A549 (cell line): ENCODE measurements around the gene P3H2. TPM values are rescaled to one million over a fixed set of nuclear protein-coding genes. Genes with fewer than 3 reads are reported as not detected.

Experiments used
- ATAC-seq, 2 experiments: fragments of 200-7000 bp in 1 of 2; fragments of >200 bp in 1 of 2; cut with Nextera tagmentation in 1 of 2; cut with Tn5 transposase in 1 of 2; 3 replicates each; pipeline versions ENCODE4 v1.8.0 to v1.9.1; 2018 to 2020; ENCODE audit warnings: mild to moderate bottlenecking in 1 of 2, moderate library complexity in 1 of 2
- CTCF ChIA-PET: fragments of 300-600 bp; sonication (Branson Sonifier 250); formaldehyde crosslinking; extraction: SDS; loops from one replicate; lab custom pipeline; 2021; ENCODE audit warnings: antibody characterized with exemption, inconsistent platforms; lab: Yijun Ruan, JAX
- POLR2A ChIA-PET: fragments of 350-600 bp; formaldehyde crosslinking; extraction: SDS; loops from one replicate; lab custom pipeline; 2021; ENCODE audit warnings: antibody characterized with exemption, inconsistent platforms; lab: Yijun Ruan, JAX
- DNase-seq, 2 experiments: peaks; one replicate each; pipeline versions ENCODE4 v3.0.0 to v3.0.0-alpha.2; 2011 to 2016; ENCODE audit warnings: low read depth in 1 of 2, low spot score in 1 of 2
- FAIRE-seq: peaks from 2 replicates; lab custom pipeline; 2011; peaks lifted over from hg19 to GRCh38; lab: Jason Lieb, UNC
- H3K27ac ChIP-seq, 2 experiments: fragments of >200 bp; sonication (Bioruptor Twin); formaldehyde crosslinking; 3 replicates each; pipeline ENCODE4 v1.5.1; 2016 to 2017
- H3K4me1 ChIP-seq: fragments of >200 bp; sonication (Bioruptor Twin); formaldehyde crosslinking; 3 replicates; pipeline ENCODE4 v1.6.1; 2016
- H3K4me2 ChIP-seq: fragments of >200 bp; sonication (Bioruptor Twin); formaldehyde crosslinking; 3 replicates; pipeline ENCODE4 v1.6.1; 2016
- H3K4me3 ChIP-seq: fragments of >200 bp; sonication (Bioruptor Twin); formaldehyde crosslinking; 3 replicates; pipeline ENCODE4 v1.5.1; 2016
- H3K9me3 ChIP-seq: fragments of >200 bp; sonication (Bioruptor Twin); formaldehyde crosslinking; 3 replicates; pipeline ENCODE4 v1.6.1; 2016
- BHLHE40 ChIP-seq: IDR thresholded peaks from 2 replicates; pipeline ENCODE4 v1.6.1; 2012; ENCODE audit warnings: low read depth, low read length, inconsistent platforms
- CHD2 ChIP-seq: fragments of 150-350 bp; IDR thresholded peaks from 2 replicates; pipeline ENCODE4 v1.6.1; 2014; ENCODE audit warnings: low read length; ENCODE audit not compliant: partially characterized antibody
- EHF ChIP-seq: fragments of 250-450 bp; sonication (Bioruptor Pico); IDR thresholded peaks from 2 replicates; pipeline ENCODE4 v1.5.0; 2020; ENCODE audit warnings: mild to moderate bottlenecking
- EHMT2 ChIP-seq: fragments of 200-600 bp; sonication (generic); IDR thresholded peaks from 2 replicates; pipeline ENCODE4 v1.6.1; 2016; ENCODE audit warnings: antibody characterized with exemption, low read depth, mild to moderate bottlenecking, moderate library complexity
- FOSB ChIP-seq: fragments of 250-450 bp; sonication (Bioruptor Pico); IDR thresholded peaks from 2 replicates; pipeline ENCODE4 v1.5.0; 2020; ENCODE audit warnings: mild to moderate bottlenecking, moderate library complexity
- GATA3 ChIP-seq: IDR thresholded peaks from 2 replicates; pipeline ENCODE4 v1.6.1; 2012; ENCODE audit warnings: borderline replicate concordance
- HDAC2 ChIP-seq: fragments of 200-600 bp; sonication (generic); IDR thresholded peaks from 2 replicates; pipeline ENCODE4 v1.6.1; 2016
- HOXA7 ChIP-seq: fragments of 250-450 bp; sonication (Bioruptor Pico); IDR thresholded peaks from 2 replicates; pipeline ENCODE4 v1.5.0; 2020; ENCODE audit warnings: mild to moderate bottlenecking, moderate library complexity
- HOXB13 ChIP-seq: fragments of 250-450 bp; sonication (Bioruptor Pico); IDR thresholded peaks from 2 replicates; pipeline ENCODE4 v1.5.0; 2020; ENCODE audit warnings: low read depth, mild to moderate bottlenecking, moderate library complexity
- JUN ChIP-seq, 2 experiments: fragments of >200 bp; sonication (Bioruptor Twin); formaldehyde crosslinking; IDR thresholded peaks; 2 replicates in 1 of 2; 3 replicates in 1 of 2; pipeline ENCODE4 v1.6.1; 2016 to 2017
- KDM1A ChIP-seq: fragments of 200-600 bp; sonication (generic); IDR thresholded peaks from 2 replicates; pipeline ENCODE4 v1.6.1; 2016; ENCODE audit warnings: low read depth, mild to moderate bottlenecking
- KDM5A ChIP-seq: fragments of 200-600 bp; sonication (generic); IDR thresholded peaks from 2 replicates; pipeline ENCODE4 v1.6.1; 2016; ENCODE audit warnings: antibody characterized with exemption, mild to moderate bottlenecking
- NFE2L2 ChIP-seq: fragments of 150-350 bp; conservative IDR thresholded peaks from 2 replicates; pipeline ENCODE4 v1.6.1; 2014; ENCODE audit warnings: low read length
- NR3C1 ChIP-seq: fragments of >200 bp; sonication (Bioruptor Twin); formaldehyde crosslinking; IDR thresholded peaks from 3 replicates; pipeline ENCODE4 v1.6.1; 2017
- PHF8 ChIP-seq: fragments of 200-600 bp; sonication (generic); IDR thresholded peaks from 2 replicates; pipeline ENCODE4 v1.6.1; 2016; ENCODE audit warnings: low read depth, mild to moderate bottlenecking, antibody characterized with exemption, moderate library complexity, borderline replicate concordance
- POLR2A ChIP-seq: IDR thresholded peaks from 2 replicates; pipeline ENCODE4 v1.6.1; 2012; ENCODE audit warnings: mild to moderate bottlenecking, low read length
- POLR2AphosphoS2 ChIP-seq: conservative IDR thresholded peaks from 2 replicates; pipeline ENCODE4 v1.6.1; 2012; ENCODE audit warnings: low read length, improper control_type of control experiment, inconsistent platforms
- TFCP2L1 ChIP-seq: fragments of 250-450 bp; sonication (Bioruptor Pico); IDR thresholded peaks from 2 replicates; pipeline ENCODE4 v1.5.0; 2021; ENCODE audit warnings: mild to moderate bottlenecking
- ZC3H11A ChIP-seq: fragments of 450-650 bp; IDR thresholded peaks from 2 replicates; pipeline ENCODE4 v1.6.1; 2014; ENCODE audit warnings: antibody characterized with exemption, mild to moderate bottlenecking
- ZFP36 ChIP-seq: fragments of 450-650 bp; IDR thresholded peaks from 2 replicates; pipeline ENCODE4 v1.6.1; 2014; ENCODE audit warnings: borderline replicate concordance; ENCODE audit not compliant: partially characterized antibody
- WGBS: methylation state at CpG from one replicate; pipeline ENCODE4 v1.1.6; 2017; ENCODE audit errors: missing lambda C conversion rate; 5-methylcytosine and 5-hydroxymethylcytosine counted together
- polyA plus RNA-seq, 4 experiments: library from polyadenylated mRNA; depleted of rRNA in 3 of 4; stranded (reverse); fragments of >200 nt; fragmentation: RNase III in 1 of 4; extraction: RNeasy Plus Mini Kit Qiagen cat#74134 plus additional on column Dnase treatment in 1 of 4; gene quantifications; 2 replicates in 3 of 4; 3 replicates in 1 of 4; pipeline ENCODE4 v1.2.3, GENCODE V29; 2011 to 2017
- TF ChIP-seq, protein P1 (sequence below): fragments of 150-350 bp; IDR thresholded peaks from 2 replicates; pipeline ENCODE4 v1.6.1; 2014; ENCODE audit warnings: low read depth, mild to moderate bottlenecking, low read length
- TF ChIP-seq, protein P2 (sequence below): IDR thresholded peaks from 2 replicates; pipeline ENCODE4 v1.6.1; 2012
- TF ChIP-seq, protein P3 (sequence below): fragments of >200 bp; sonication (Bioruptor Twin); formaldehyde crosslinking; IDR thresholded peaks from 3 replicates; pipeline ENCODE4 v1.5.1; 2016
- TF ChIP-seq, protein P4 (sequence below): IDR thresholded peaks from 2 replicates; pipeline ENCODE4 v1.6.1; 2012
- TF ChIP-seq, protein P5 (sequence below): fragments of 250-450 bp; sonication (Bioruptor Pico); IDR thresholded peaks from 2 replicates; pipeline ENCODE4 v1.5.0; 2020; ENCODE audit warnings: low read depth, mild to moderate bottlenecking, moderate library complexity
- TF ChIP-seq, protein P6 (sequence below): fragments of 200-600 bp; sonication (generic); IDR thresholded peaks from 2 replicates; pipeline ENCODE4 v1.6.1; 2016; ENCODE audit warnings: antibody characterized with exemption, mild to moderate bottlenecking, moderate library complexity

Gene P3H2
- polyA plus RNA-seq, 2 of the 4 experiments (the other 2 are of a cell fraction), result 56.6 to 72.5 TPM

DNA sequence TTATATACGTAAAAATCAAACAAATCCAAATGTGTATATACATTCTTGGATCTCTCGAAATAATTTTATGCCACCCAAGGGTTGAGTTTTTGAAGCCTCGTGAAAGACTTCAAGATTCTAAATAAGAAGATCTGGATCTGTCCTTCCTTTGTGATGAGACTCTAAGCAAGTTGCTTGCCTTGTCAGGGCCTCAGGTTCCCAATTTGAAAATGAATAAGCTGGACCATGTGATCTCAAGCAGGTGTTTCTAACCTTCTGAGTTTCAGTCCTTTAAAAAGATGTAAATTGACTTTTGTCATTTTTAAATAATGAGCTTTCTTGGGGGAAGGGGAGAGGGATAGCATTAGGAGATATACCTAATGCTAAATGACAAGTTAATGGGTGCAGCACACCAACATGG lies 137.1 kb downstream of the P3H2 start:
- ChIA-PET POLR2A (no interaction called here), CTCF (no interaction called here)
- no peak overlapping the region for H3K4me2 ChIP-seq
- DNase-seq, result no peak
- H3K27ac ChIP-seq, result no peak overlapping the region
- H3K4me3 ChIP-seq, result no peak overlapping the region
- TF ChIP-seq GATA3 (no peak), JUN (IDR thresholded peaks at IDR 0.05) (no peak), ZFP36 (no peak), POLR2A (no peak), HDAC2 (no peak), POLR2AphosphoS2 (no peak), HOXB13 (no peak)
- TF ChIP-seq, protein P1, sequence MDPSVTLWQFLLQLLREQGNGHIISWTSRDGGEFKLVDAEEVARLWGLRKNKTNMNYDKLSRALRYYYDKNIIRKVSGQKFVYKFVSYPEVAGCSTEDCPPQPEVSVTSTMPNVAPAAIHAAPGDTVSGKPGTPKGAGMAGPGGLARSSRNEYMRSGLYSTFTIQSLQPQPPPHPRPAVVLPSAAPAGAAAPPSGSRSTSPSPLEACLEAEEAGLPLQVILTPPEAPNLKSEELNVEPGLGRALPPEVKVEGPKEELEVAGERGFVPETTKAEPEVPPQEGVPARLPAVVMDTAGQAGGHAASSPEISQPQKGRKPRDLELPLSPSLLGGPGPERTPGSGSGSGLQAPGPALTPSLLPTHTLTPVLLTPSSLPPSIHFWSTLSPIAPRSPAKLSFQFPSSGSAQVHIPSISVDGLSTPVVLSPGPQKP, result no peak
- no peak for FAIRE-seq
- ATAC-seq, result no peak
- peaks cover 24% of the 10 kb centered on the region for H3K4me1 ChIP-seq
- WGBS, result 95% methylated on average over 3 of the region's 3 CpGs
- no peaks in the 10 kb centered on the region for H3K9me3 ChIP-seq

DNA sequence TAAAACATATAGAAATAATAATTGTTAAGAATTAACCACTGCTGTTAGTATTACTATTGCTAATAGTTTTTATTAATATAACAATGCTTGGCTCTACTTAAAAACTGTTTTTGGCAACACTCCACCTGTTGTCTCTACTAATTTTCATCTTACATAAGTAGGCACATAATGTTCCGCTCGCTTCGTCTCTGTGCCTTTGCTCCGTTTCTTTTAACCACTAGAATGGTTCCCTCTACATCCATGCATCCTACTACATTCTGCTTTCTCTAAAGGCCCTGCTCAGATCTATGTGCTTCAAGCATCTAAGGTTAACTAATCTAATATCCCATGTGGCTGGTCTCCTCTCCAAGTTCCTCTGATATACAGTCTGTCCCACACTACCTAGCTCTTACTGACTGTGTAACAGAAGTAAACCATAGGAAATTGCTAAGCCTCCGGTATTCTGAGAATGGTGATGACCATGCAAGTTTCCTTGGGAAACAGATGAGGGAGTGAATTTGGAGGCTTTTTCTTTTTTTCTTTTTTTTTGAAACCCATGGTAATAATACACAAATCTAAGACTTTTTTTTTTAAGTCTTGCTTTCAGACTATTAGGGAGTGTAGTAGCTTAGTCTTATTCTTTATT lies 138.3 kb downstream of the P3H2 start:
- TF ChIP-seq EHMT2 (no peak), ZC3H11A (no peak), BHLHE40 (no peak), NFE2L2 (no peak), KDM5A (no peak), PHF8 (no peak), KDM1A (no peak), POLR2AphosphoS2 (no peak), HOXB13 (no peak), POLR2A (no peak), HOXA7 (CRISPR knock-in tag) (no peak), TFCP2L1 (no peak), GATA3 (no peak), JUN (IDR thresholded peaks at IDR 0.05) (no peak), FOSB (no peak), NR3C1 (no peak), HDAC2 (no peak)
- TF ChIP-seq, protein P2, sequence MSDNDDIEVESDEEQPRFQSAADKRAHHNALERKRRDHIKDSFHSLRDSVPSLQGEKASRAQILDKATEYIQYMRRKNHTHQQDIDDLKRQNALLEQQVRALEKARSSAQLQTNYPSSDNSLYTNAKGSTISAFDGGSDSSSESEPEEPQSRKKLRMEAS, result no peak
- TF ChIP-seq, protein P3, sequence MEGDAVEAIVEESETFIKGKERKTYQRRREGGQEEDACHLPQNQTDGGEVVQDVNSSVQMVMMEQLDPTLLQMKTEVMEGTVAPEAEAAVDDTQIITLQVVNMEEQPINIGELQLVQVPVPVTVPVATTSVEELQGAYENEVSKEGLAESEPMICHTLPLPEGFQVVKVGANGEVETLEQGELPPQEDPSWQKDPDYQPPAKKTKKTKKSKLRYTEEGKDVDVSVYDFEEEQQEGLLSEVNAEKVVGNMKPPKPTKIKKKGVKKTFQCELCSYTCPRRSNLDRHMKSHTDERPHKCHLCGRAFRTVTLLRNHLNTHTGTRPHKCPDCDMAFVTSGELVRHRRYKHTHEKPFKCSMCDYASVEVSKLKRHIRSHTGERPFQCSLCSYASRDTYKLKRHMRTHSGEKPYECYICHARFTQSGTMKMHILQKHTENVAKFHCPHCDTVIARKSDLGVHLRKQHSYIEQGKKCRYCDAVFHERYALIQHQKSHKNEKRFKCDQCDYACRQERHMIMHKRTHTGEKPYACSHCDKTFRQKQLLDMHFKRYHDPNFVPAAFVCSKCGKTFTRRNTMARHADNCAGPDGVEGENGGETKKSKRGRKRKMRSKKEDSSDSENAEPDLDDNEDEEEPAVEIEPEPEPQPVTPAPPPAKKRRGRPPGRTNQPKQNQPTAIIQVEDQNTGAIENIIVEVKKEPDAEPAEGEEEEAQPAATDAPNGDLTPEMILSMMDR, result no peak
- TF ChIP-seq, protein P4, sequence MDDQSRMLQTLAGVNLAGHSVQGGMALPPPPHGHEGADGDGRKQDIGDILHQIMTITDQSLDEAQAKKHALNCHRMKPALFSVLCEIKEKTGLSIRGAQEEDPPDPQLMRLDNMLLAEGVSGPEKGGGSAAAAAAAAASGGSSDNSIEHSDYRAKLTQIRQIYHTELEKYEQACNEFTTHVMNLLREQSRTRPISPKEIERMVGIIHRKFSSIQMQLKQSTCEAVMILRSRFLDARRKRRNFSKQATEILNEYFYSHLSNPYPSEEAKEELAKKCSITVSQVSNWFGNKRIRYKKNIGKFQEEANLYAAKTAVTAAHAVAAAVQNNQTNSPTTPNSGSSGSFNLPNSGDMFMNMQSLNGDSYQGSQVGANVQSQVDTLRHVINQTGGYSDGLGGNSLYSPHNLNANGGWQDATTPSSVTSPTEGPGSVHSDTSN, result no peak
- FAIRE-seq (no peak), DNase-seq (no peak), ATAC-seq (no peak)
- H3K4me3 ChIP-seq, result no peak overlapping the region
- ChIA-PET CTCF (interaction anchor here (2.7 kb wide), 1 partner anchor 15 kb away, joined by 8 read pairs; no protein-coding TSS in a partner anchor), POLR2A (no interaction called here)
- H3K4me1 ChIP-seq, result peaks cover 24% of the 10 kb centered on the region
- no peaks in the 10 kb centered on the region for H3K9me3 ChIP-seq
- H3K27ac ChIP-seq, result peak overlapping the region in 1 of 2 experiments; percentile 30; a peak in 3 of 6 replicates
- H3K4me2 ChIP-seq, result peak overlapping the region; percentile 51
- 94% methylated on average over 5 of the region's 5 CpGs for WGBS

DNA sequence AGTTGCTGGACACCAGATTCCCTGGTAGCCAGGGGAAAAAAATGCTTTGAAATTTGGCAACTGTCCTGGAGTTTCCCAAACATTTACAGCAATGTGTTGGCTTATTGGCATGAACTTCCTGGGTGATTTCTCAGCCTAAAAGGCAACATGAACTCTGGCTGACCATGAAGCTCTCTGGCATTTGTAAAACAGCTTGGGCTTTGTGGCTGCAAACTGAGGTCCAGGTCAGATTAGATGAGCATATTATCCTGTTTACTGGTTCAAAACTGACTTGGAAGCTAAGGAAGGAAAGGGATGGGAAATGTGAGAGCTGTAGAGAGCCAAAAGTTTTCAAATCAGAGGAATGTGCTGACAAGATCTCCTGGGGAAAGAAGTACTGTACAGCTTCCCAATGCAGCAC lies 139.0 kb downstream of the P3H2 start:
- no peaks in the 10 kb centered on the region for H3K9me3 ChIP-seq
- DNase-seq, result peak in 1 of 2 experiments; percentile 42
- ChIA-PET CTCF (interaction anchor here (2.7 kb wide), 1 partner anchor 14 kb away, joined by 8 read pairs; no protein-coding TSS in a partner anchor), POLR2A (no interaction called here)
- no peak overlapping the region for H3K4me3 ChIP-seq
- H3K4me1 ChIP-seq, result peaks cover 24% of the 10 kb centered on the region
- no peak for FAIRE-seq
- H3K4me2 ChIP-seq, result peak overlapping the region; percentile 51
- peak in 1 of 2 experiments; percentile 61; a peak in 3 of 6 replicates for ATAC-seq
- peak overlapping the region in 1 of 2 experiments; percentile 68; a peak in 4 of 6 replicates for H3K27ac ChIP-seq
- TF ChIP-seq EHF (CRISPR knock-in tag) (no peak), ZFP36 (no peak), BHLHE40 (no peak), HOXB13 (no peak), POLR2AphosphoS2 (no peak), CHD2 (no peak)
- TF ChIP-seq, protein P5, sequence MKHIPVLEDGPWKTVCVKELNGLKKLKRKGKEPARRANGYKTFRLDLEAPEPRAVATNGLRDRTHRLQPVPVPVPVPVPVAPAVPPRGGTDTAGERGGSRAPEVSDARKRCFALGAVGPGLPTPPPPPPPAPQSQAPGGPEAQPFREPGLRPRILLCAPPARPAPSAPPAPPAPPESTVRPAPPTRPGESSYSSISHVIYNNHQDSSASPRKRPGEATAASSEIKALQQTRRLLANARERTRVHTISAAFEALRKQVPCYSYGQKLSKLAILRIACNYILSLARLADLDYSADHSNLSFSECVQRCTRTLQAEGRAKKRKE (CRISPR knock-in tag), result no peak
- TF ChIP-seq, protein P6, sequence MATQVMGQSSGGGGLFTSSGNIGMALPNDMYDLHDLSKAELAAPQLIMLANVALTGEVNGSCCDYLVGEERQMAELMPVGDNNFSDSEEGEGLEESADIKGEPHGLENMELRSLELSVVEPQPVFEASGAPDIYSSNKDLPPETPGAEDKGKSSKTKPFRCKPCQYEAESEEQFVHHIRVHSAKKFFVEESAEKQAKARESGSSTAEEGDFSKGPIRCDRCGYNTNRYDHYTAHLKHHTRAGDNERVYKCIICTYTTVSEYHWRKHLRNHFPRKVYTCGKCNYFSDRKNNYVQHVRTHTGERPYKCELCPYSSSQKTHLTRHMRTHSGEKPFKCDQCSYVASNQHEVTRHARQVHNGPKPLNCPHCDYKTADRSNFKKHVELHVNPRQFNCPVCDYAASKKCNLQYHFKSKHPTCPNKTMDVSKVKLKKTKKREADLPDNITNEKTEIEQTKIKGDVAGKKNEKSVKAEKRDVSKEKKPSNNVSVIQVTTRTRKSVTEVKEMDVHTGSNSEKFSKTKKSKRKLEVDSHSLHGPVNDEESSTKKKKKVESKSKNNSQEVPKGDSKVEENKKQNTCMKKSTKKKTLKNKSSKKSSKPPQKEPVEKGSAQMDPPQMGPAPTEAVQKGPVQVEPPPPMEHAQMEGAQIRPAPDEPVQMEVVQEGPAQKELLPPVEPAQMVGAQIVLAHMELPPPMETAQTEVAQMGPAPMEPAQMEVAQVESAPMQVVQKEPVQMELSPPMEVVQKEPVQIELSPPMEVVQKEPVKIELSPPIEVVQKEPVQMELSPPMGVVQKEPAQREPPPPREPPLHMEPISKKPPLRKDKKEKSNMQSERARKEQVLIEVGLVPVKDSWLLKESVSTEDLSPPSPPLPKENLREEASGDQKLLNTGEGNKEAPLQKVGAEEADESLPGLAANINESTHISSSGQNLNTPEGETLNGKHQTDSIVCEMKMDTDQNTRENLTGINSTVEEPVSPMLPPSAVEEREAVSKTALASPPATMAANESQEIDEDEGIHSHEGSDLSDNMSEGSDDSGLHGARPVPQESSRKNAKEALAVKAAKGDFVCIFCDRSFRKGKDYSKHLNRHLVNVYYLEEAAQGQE, result no peak
